Skeletal muscle tissue (tissue), 4 donors: Measurements from ENCODE around the gene PCDHGA2. TPM values are rescaled to one million over a fixed set of nuclear protein-coding genes. Genes with fewer than 3 reads are reported as not detected.
A peak's percentile ranks its signal among the peaks of the same experiment; 100 is the strongest.

ENCODE experiments used
- H3K27ac ChIP-seq: one replicate; pipeline ENCODE4 v1.7.0; 2013; ENCODE audit warnings: mild to moderate bottlenecking, low read depth, low read length, inconsistent platforms
- H3K27me3 ChIP-seq, 3 donors: one replicate each; pipeline ENCODE4 v1.7.0; 2013; ENCODE audit warnings: low read length in 3 of 3; ENCODE audit not compliant: control insufficient read depth in 3 of 3, insufficient read depth in 3 of 3
- H3K36me3 ChIP-seq, 3 donors: one replicate each; pipeline ENCODE4 v1.7.0; 2013; ENCODE audit warnings: low read length in 3 of 3; ENCODE audit not compliant: control insufficient read depth in 3 of 3, insufficient read depth in 3 of 3
- H3K4me1 ChIP-seq, 3 donors: one replicate each; pipeline ENCODE4 v1.7.0; 2013; ENCODE audit warnings: low read length in 3 of 3, mild to moderate bottlenecking in 3 of 3; ENCODE audit not compliant: control insufficient read depth in 3 of 3, insufficient read depth in 3 of 3
- H3K4me3 ChIP-seq, 3 donors: one replicate each; pipeline ENCODE4 v1.7.0; 2013; ENCODE audit warnings: low read length in 3 of 3
- H3K9ac ChIP-seq, 3 donors: one replicate each; pipeline ENCODE4 v1.7.0; 2013; ENCODE audit warnings: low read length in 3 of 3, mild to moderate bottlenecking in 3 of 3, moderate library complexity in 2 of 3, low read depth in 1 of 3
- H3K9me3 ChIP-seq, 3 donors: one replicate each; pipeline ENCODE4 v1.7.0; 2013; ENCODE audit warnings: low read length in 3 of 3; ENCODE audit not compliant: control insufficient read depth in 3 of 3
- total RNA-seq: library from RNA; depleted of rRNA; stranded (reverse); fragments of >200 nt; gene quantifications from one replicate; pipeline ENCODE4 v1.2.3, GENCODE V29; 2014
- donor health status: Osteomylitis.

The PCDHGA2 gene
- total RNA-seq, 1 donor from 2014 or later, result 1.6 TPM

GRCh38 chr5:141360685-141361084 is 22.1 kb downstream of the PCDHGA2 start:
- Histone ChIP-seq H3K36me3 (peaks cover 0 to 7% (median 4%) of the 10 kb centered on the region in 3 donors), H3K27ac (no peak overlapping the region), H3K9me3 (peaks cover 11 to 41% (median 34%) of the 10 kb centered on the region in 3 donors), H3K9ac (no peak overlapping the region), H3K27me3 (peaks cover 7 to 38% (median 21%) of the 10 kb centered on the region in 3 donors), H3K4me1 (peaks cover 0 to 4% (median 0%) of the 10 kb centered on the region in 3 donors), H3K4me3 (peak overlapping the region in 2 of 3 donors; percentile 48 to 72)

GRCh38 chr5:141362719-141363118 is 24.2 kb downstream of the PCDHGA2 start:
- Histone ChIP-seq H3K4me3 (no peak overlapping the region), H3K9me3 (peaks cover 10 to 32% (median 25%) of the 10 kb centered on the region in 3 donors), H3K27ac (no peak overlapping the region), H3K36me3 (peaks cover 0 to 10% (median 7%) of the 10 kb centered on the region in 3 donors), H3K9ac (no peak overlapping the region), H3K4me1 (no peaks in the 10 kb centered on the region), H3K27me3 (peaks cover 12 to 36% (median 16%) of the 10 kb centered on the region in 3 donors)

- no peaks in the 10 kb centered on the region for H3K4me1 ChIP-seq
- peak within 1 kb of the TSS in 2 of 3 donors; percentile 41 to 52 for H3K4me3 ChIP-seq
- no peak within 1 kb of the TSS for H3K27ac ChIP-seq
- peaks cover 0 to 10% (median 7%) of the 10 kb centered on the region in 3 donors for H3K36me3 ChIP-seq
- peaks cover 10 to 32% (median 29%) of the 10 kb centered on the region in 3 donors for H3K9me3 ChIP-seq
- peaks cover 12 to 36% (median 16%) of the 10 kb centered on the region in 3 donors for H3K27me3 ChIP-seq
- no peak within 1 kb of the TSS for H3K9ac ChIP-seq
These were observed 25.5 kb downstream of the PCDHGA2 start, which contains the start of gene PCDHGA5 for GRCh38 chr5:141363952-141364660. TSS of gene PCDHGA5 (plus strand) at chr5:141364162. CDS start at chr5:141364331, 169 bp downstream.

- Histone ChIP-seq H3K4me3 (peak overlapping the region in 1 of 3 donors; percentile 27), H3K27me3 (peaks cover 12 to 26% (median 16%) of the 10 kb centered on the region in 3 donors), H3K9ac (no peak overlapping the region), H3K27ac (no peak overlapping the region), H3K36me3 (peaks cover 0 to 15% (median 7%) of the 10 kb centered on the region in 3 donors), H3K4me1 (peaks cover 0 to 5% (median 0%) of the 10 kb centered on the region in 3 donors), H3K9me3 (peaks cover 14 to 37% (median 28%) of the 10 kb centered on the region in 3 donors)
These were observed 27.7 kb downstream of the PCDHGA2 start for GRCh38 chr5:141366016-141366896.

GRCh38 chr5:141369994-141370848 is 31.7 kb downstream of the PCDHGA2 start, which contains the start of gene PCDHGB3:
TSS of gene PCDHGB3 (plus strand) at chr5:141370242. CDS start at chr5:141370395, 153 bp downstream.
- Histone ChIP-seq H3K4me3 (peak within 1 kb of the TSS; percentile 55 to 61 (median 58)), H3K9me3 (peaks cover 30 to 44% (median 32%) of the 10 kb centered on the region in 3 donors)

GRCh38 chr5:141371572-141372475 is 33.3 kb downstream of the PCDHGA2 start:
- peaks cover 21 to 41% (median 28%) of the 10 kb centered on the region in 3 donors for H3K9me3 ChIP-seq

More at GRCh38 chr5:141369994-141370848, 31.7 kb downstream of the PCDHGA2 start, which contains the start of gene PCDHGB3:
- Histone ChIP-seq H3K27me3 (peaks cover 16 to 18% (median 17%) of the 10 kb centered on the region in 3 donors), H3K36me3 (peaks cover 0 to 14% (median 5%) of the 10 kb centered on the region in 3 donors), H3K4me1 (peaks cover 0 to 11% (median 0%) of the 10 kb centered on the region in 3 donors), H3K9ac (peak within 1 kb of the TSS; percentile 34 to 54 (median 42)), H3K27ac (no peak within 1 kb of the TSS)

GRCh38 chr5:141373673-141374317 is 35.2 kb downstream of the PCDHGA2 start, which contains the start of gene PCDHGA6:
TSS of gene PCDHGA6 (plus strand) at chr5:141373891. CDS start at chr5:141374084, 193 bp downstream.
- H3K9ac ChIP-seq, result peak within 1 kb of the TSS in 1 of 3 donors; percentile 33
- no peak within 1 kb of the TSS for H3K27ac ChIP-seq
- peak within 1 kb of the TSS; percentile 57 to 63 (median 61) for H3K4me3 ChIP-seq
- H3K4me1 ChIP-seq, result peaks cover 0 to 11% (median 0%) of the 10 kb centered on the region in 3 donors
- H3K27me3 ChIP-seq, result peaks cover 9 to 17% (median 10%) of the 10 kb centered on the region in 3 donors
- peaks cover 0 to 10% (median 2%) of the 10 kb centered on the region in 3 donors for H3K36me3 ChIP-seq
- H3K9me3 ChIP-seq, result peaks cover 21 to 41% (median 26%) of the 10 kb centered on the region in 3 donors

More at GRCh38 chr5:141371572-141372475, 33.3 kb downstream of the PCDHGA2 start:
- H3K36me3 ChIP-seq, result peaks cover 0 to 10% (median 2%) of the 10 kb centered on the region in 3 donors
- no peak overlapping the region for H3K27ac ChIP-seq
- no peak overlapping the region for H3K9ac ChIP-seq
- H3K27me3 ChIP-seq, result peaks cover 9 to 17% (median 10%) of the 10 kb centered on the region in 3 donors
- H3K4me1 ChIP-seq, result peaks cover 0 to 11% (median 0%) of the 10 kb centered on the region in 3 donors
- peak overlapping the region; percentile 33 to 41 (median 36) for H3K4me3 ChIP-seq

- Histone ChIP-seq H3K27me3 (peaks cover 9 to 17% (median 10%) of the 10 kb centered on the region in 3 donors), H3K9ac (no peak overlapping the region), H3K4me1 (peaks cover 0 to 11% (median 0%) of the 10 kb centered on the region in 3 donors), H3K9me3 (peaks cover 21 to 41% (median 24%) of the 10 kb centered on the region in 3 donors), H3K36me3 (peaks cover 0 to 10% (median 2%) of the 10 kb centered on the region in 3 donors), H3K27ac (no peak overlapping the region), H3K4me3 (peak overlapping the region; percentile 41 to 61 (median 57))
These were observed 36.1 kb downstream of the PCDHGA2 start for GRCh38 chr5:141374627-141375026.
